Measurements from ENCODE around the gene MCC. TPM values are rescaled to one million over a fixed set of nuclear protein-coding genes. Genes with fewer than 3 reads are reported as not detected.

MCC gene
- total and polyA plus RNA-seq, 2 experiments from 2014 or later: 8.3 to 31.5 TPM

GRCh38 chr5:113242481-113243348, 245.5 kb downstream of the MCC start:
- H3K9me3 ChIP-seq (ENCODE audit: low read depth): no peaks in the 10 kb centered on the region
- peaks cover 25% of the 10 kb centered on the region for H3K4me1 ChIP-seq (ENCODE audit: insufficient read depth)
- H3K9me2 ChIP-seq (replicated peaks; ENCODE audit: insufficient read depth): no peaks in the 10 kb centered on the region
- no peaks in the 10 kb centered on the region for H3K36me3 ChIP-seq (replicated peaks; ENCODE audit: insufficient read depth, low read depth)
- 86% methylated on average over 8 of the region's 8 CpGs for WGBS (ENCODE audit: low lambda C conversion rate, missing lambda C conversion rate)
- no peak overlapping the region for H2AFZ ChIP-seq
- no peaks in the 10 kb centered on the region for H3K27me3 ChIP-seq
- TF ChIP-seq CTCF (IDR thresholded peaks at IDR 0.05; ENCODE audit: poor library complexity) (no peak), EZH2phosphoT487 (IDR thresholded peaks at IDR 0.05; ENCODE audit: low read depth, severe bottlenecking, unreplicated experiment) (no peak)
- DNase-seq (ENCODE audit: low spot score): no peak
- H4K20me1 ChIP-seq (ENCODE audit: insufficient read depth, poor library complexity, severe bottlenecking): no peaks in the 10 kb centered on the region
- H3K27ac ChIP-seq: no peak overlapping the region
- H3K4me3 ChIP-seq: no peak overlapping the region
- peaks cover 45% of the 10 kb centered on the region for H3K79me2 ChIP-seq
- no peak overlapping the region for H3K4me2 ChIP-seq

GRCh38 chr5:113240951-113241726, 247.1 kb downstream of the MCC start:
- WGBS (ENCODE audit: low lambda C conversion rate, missing lambda C conversion rate): 93% methylated on average over 3 of the region's 3 CpGs
- no peaks in the 10 kb centered on the region for H3K9me2 ChIP-seq (replicated peaks; ENCODE audit: insufficient read depth)
- H3K36me3 ChIP-seq (replicated peaks; ENCODE audit: insufficient read depth, low read depth): no peaks in the 10 kb centered on the region
- H4K20me1 ChIP-seq (ENCODE audit: insufficient read depth, poor library complexity, severe bottlenecking): no peaks in the 10 kb centered on the region
- no peak overlapping the region for H3K4me3 ChIP-seq
- H3K27ac ChIP-seq: no peak overlapping the region
- DNase-seq (ENCODE audit: low spot score): no peak
- no peaks in the 10 kb centered on the region for H3K9me3 ChIP-seq (ENCODE audit: low read depth)
- no peak overlapping the region for H3K4me2 ChIP-seq
- H3K79me2 ChIP-seq: peaks cover 46% of the 10 kb centered on the region
- no peak for TF ChIP-seq CTCF (IDR thresholded peaks at IDR 0.05; ENCODE audit: poor library complexity)
- no peak for TF ChIP-seq EZH2 (IDR thresholded peaks at IDR 0.05; ENCODE audit: borderline replicate concordance)
- TF ChIP-seq EZH2phosphoT487 (IDR thresholded peaks at IDR 0.05; ENCODE audit: low read depth, severe bottlenecking, unreplicated experiment): no peak
- H3K27me3 ChIP-seq: no peaks in the 10 kb centered on the region
- H2AFZ ChIP-seq: no peak overlapping the region
- H3K4me1 ChIP-seq (ENCODE audit: insufficient read depth): peaks cover 19% of the 10 kb centered on the region

GRCh38 chr5:113240032-113240431, 248.2 kb downstream of the MCC start:
- Histone ChIP-seq H3K27me3 (no peaks in the 10 kb centered on the region), H3K4me1 (ENCODE audit: insufficient read depth) (peaks cover 20% of the 10 kb centered on the region), H3K4me3 (no peak overlapping the region), H3K36me3 (replicated peaks; ENCODE audit: insufficient read depth, low read depth) (no peaks in the 10 kb centered on the region), H3K9me2 (replicated peaks; ENCODE audit: insufficient read depth) (no peaks in the 10 kb centered on the region), H3K9me3 (ENCODE audit: low read depth) (no peaks in the 10 kb centered on the region), H3K4me2 (no peak overlapping the region), H3K27ac (no peak overlapping the region), H4K20me1 (ENCODE audit: insufficient read depth, poor library complexity, severe bottlenecking) (no peaks in the 10 kb centered on the region), H2AFZ (no peak overlapping the region), H3K79me2 (peaks cover 57% of the 10 kb centered on the region)
- TF ChIP-seq EZH2 (IDR thresholded peaks at IDR 0.05; ENCODE audit: borderline replicate concordance) (no peak), EZH2phosphoT487 (IDR thresholded peaks at IDR 0.05; ENCODE audit: low read depth, severe bottlenecking, unreplicated experiment) (no peak)
- DNase-seq (ENCODE audit: low spot score): no peak
- 99% methylated on average over 4 of the region's 4 CpGs for WGBS (ENCODE audit: low lambda C conversion rate, missing lambda C conversion rate)

GRCh38 chr5:113237893-113238292, 250.4 kb downstream of the MCC start:
- Histone ChIP-seq H3K79me2 (peaks cover 67% of the 10 kb centered on the region), H4K20me1 (ENCODE audit: insufficient read depth, poor library complexity, severe bottlenecking) (no peaks in the 10 kb centered on the region), H3K36me3 (replicated peaks; ENCODE audit: insufficient read depth, low read depth) (no peaks in the 10 kb centered on the region), H2AFZ (no peak overlapping the region), H3K4me3 (no peak overlapping the region), H3K27ac (no peak overlapping the region), H3K4me1 (ENCODE audit: insufficient read depth) (peaks cover 27% of the 10 kb centered on the region), H3K9me2 (replicated peaks; ENCODE audit: insufficient read depth) (no peaks in the 10 kb centered on the region), H3K9me3 (ENCODE audit: low read depth) (no peaks in the 10 kb centered on the region), H3K4me2 (no peak overlapping the region), H3K27me3 (no peaks in the 10 kb centered on the region)
- no peak for DNase-seq (ENCODE audit: low spot score)
- TF ChIP-seq EZH2 (IDR thresholded peaks at IDR 0.05; ENCODE audit: borderline replicate concordance): no peak
- TF ChIP-seq CTCF (IDR thresholded peaks at IDR 0.05; ENCODE audit: poor library complexity): no peak
- TF ChIP-seq EZH2phosphoT487 (IDR thresholded peaks at IDR 0.05; ENCODE audit: low read depth, severe bottlenecking, unreplicated experiment): no peak

Data from hepatocyte (in vitro differentiated cells).